Measurements from ENCODE around the gene FGF19. TPM values are rescaled to one million over a fixed set of nuclear protein-coding genes. Genes with fewer than 3 reads are reported as not detected.
"Not testable (repeated sequence)": the region's sequence is repeated elsewhere in the genome, so short reads cannot be mapped to it uniquely, and the experiment has no call there.

FGF19 gene
- polyA plus RNA-seq, 1 experiment = not detected

DNA sequence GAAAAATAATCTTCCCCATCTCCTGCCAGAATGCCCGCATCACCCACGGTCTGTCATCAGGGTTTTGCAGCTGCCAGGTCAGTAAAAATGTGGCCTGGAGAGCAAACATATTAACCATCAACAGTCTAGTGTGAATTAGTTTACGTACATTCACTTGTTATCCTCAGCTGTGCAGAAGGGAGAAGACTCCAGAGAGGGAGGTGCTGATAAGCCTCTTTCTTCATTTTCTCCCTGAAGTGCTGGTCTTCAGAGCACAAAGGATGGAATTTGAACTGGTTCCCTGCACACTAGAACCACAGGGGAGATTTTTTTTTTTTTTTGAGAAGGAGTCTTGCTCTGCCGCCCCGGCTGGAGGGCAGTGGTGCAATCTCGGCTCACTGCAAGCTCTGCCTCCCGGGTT is 8.2 kb downstream of the FGF19 start:
- no peak for DNase-seq (ENCODE audit: low read depth)
- POLR2A ChIA-PET = interaction anchor here (0.7 kb wide), 1 partner anchor 12 kb away, joined by 5 read pairs; no protein-coding TSS in a partner anchor

GRCh38 chr11:69694781-69695180 is 9.0 kb downstream of the FGF19 start:
- TF ChIP-seq, protein P1, sequence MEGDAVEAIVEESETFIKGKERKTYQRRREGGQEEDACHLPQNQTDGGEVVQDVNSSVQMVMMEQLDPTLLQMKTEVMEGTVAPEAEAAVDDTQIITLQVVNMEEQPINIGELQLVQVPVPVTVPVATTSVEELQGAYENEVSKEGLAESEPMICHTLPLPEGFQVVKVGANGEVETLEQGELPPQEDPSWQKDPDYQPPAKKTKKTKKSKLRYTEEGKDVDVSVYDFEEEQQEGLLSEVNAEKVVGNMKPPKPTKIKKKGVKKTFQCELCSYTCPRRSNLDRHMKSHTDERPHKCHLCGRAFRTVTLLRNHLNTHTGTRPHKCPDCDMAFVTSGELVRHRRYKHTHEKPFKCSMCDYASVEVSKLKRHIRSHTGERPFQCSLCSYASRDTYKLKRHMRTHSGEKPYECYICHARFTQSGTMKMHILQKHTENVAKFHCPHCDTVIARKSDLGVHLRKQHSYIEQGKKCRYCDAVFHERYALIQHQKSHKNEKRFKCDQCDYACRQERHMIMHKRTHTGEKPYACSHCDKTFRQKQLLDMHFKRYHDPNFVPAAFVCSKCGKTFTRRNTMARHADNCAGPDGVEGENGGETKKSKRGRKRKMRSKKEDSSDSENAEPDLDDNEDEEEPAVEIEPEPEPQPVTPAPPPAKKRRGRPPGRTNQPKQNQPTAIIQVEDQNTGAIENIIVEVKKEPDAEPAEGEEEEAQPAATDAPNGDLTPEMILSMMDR (IDR thresholded peaks at IDR 0.05; ENCODE audit: insufficient read depth, low read depth, low read length) = no peak
- CTCF ChIA-PET = no interaction called here
- no peak for DNase-seq (ENCODE audit: low read depth)
- POLR2A ChIA-PET = no interaction called here
- Histone ChIP-seq H3K36me3 (ENCODE audit: control insufficient read depth, insufficient read depth, low read length) (no peaks in the 10 kb centered on the region), H3K27me3 (ENCODE audit: control insufficient read depth, insufficient read depth, low read length) (peaks cover 18% of the 10 kb centered on the region), H3K4me3 (ENCODE audit: low read depth, low read length) (no peak overlapping the region)

More for the DNA sequence above, 8.2 kb downstream of the FGF19 start:
- CTCF ChIA-PET = no interaction called here
- no peaks in the 10 kb centered on the region for H3K36me3 ChIP-seq (ENCODE audit: control insufficient read depth, insufficient read depth, low read length)
- no peak overlapping the region for H3K4me3 ChIP-seq (ENCODE audit: low read depth, low read length)
- TF ChIP-seq, protein P1 (IDR thresholded peaks at IDR 0.05; ENCODE audit: insufficient read depth, low read depth, low read length) = no peak
- peaks cover 17% of the 10 kb centered on the region for H3K27me3 ChIP-seq (ENCODE audit: control insufficient read depth, insufficient read depth, low read length)

GRCh38 chr11:69692422-69692821 is 11.4 kb downstream of the FGF19 start:
- Histone ChIP-seq H3K36me3 (ENCODE audit: control insufficient read depth, insufficient read depth, low read length) (no peaks in the 10 kb centered on the region), H3K4me3 (ENCODE audit: low read depth, low read length) (no peak overlapping the region), H3K27me3 (ENCODE audit: control insufficient read depth, insufficient read depth, low read length) (peaks cover 16% of the 10 kb centered on the region; the same call in 1 of the 2 replicates)
- TF ChIP-seq, protein P1 (IDR thresholded peaks at IDR 0.05; ENCODE audit: insufficient read depth, low read depth, low read length) = no peak
- POLR2A ChIA-PET = no interaction called here
- DNase-seq (ENCODE audit: low read depth) = no peak
- CTCF ChIA-PET = interaction anchor here (0.7 kb wide), 1 partner anchor 504 kb away, joined by 3 read pairs; no protein-coding TSS in a partner anchor

DNA sequence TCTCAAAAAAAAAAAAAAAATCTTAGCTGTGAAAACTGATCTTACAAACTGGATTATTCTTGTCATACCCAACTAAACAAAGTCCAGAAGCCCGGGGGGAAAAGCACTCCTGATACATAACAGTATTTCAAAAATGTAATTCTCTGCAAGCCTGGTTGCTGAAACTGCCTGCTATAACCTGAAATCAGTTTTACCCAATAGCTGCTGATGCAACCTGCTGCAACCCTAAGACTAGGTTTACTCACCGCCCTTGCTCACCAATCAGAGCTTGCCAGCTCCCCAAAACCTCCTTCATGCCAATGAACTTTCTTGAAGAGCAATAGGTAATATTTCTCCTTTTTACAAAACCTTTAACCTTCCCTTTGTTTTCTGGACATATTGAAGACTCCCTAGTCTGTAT is 12.4 kb downstream of the FGF19 start:
- CTCF ChIA-PET = interaction anchor here (0.6 to 1.5 kb wide), 4 partner anchors 110 to 504 kb away, joined by 3 to 6 read pairs (median 4); no protein-coding TSS in a partner anchor
- no peak for DNase-seq (ENCODE audit: low read depth)
- no peak overlapping the region for H3K4me3 ChIP-seq (ENCODE audit: low read depth, low read length)
- TF ChIP-seq, protein P1 (IDR thresholded peaks at IDR 0.05; ENCODE audit: insufficient read depth, low read depth, low read length) = no peak
- H3K27me3 ChIP-seq (ENCODE audit: control insufficient read depth, insufficient read depth, low read length) = peaks cover 9% of the 10 kb centered on the region; the same call in 1 of the 2 replicates
- POLR2A ChIA-PET = no interaction called here
- H3K36me3 ChIP-seq (ENCODE audit: control insufficient read depth, insufficient read depth, low read length) = no peaks in the 10 kb centered on the region

DNA sequence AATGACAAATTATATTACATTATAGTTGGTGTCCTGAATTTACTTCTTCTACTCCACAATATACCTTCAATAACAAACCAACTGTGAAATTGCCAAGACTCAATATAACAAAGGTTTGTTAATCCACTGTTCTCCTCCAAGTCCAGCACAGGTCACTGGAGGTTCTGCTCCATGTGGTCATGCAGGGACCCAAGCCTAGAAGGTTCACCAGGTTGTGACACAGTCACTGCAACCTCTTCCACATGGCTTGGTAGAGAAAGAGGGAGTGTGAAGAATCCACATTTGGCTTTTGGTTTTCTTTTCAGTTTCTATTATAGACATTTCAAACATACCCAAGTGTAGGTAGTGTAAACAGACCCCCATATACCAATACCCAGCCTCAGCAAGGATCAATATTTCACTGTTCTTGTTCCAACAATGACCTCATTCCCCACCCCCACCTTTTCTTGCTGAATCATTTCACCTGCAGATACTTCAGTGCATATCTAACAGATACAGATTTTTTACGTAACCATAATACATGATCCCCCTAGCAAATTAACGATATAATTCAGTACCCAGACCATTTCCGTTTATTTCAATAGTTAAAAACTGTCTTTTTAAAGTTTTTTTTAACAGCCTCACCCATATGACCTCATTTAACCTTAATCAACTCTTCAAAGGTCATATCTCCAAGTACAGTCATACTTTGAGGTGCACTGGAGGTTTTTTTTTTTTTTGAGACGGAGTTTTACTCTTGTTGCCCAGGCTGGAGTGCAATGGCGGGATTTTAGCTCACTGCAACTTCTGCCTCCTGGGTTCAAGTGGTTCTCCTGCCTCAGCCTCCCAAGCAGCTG is 14.1 kb downstream of the FGF19 start:
- POLR2A ChIA-PET = no interaction called here

DNA sequence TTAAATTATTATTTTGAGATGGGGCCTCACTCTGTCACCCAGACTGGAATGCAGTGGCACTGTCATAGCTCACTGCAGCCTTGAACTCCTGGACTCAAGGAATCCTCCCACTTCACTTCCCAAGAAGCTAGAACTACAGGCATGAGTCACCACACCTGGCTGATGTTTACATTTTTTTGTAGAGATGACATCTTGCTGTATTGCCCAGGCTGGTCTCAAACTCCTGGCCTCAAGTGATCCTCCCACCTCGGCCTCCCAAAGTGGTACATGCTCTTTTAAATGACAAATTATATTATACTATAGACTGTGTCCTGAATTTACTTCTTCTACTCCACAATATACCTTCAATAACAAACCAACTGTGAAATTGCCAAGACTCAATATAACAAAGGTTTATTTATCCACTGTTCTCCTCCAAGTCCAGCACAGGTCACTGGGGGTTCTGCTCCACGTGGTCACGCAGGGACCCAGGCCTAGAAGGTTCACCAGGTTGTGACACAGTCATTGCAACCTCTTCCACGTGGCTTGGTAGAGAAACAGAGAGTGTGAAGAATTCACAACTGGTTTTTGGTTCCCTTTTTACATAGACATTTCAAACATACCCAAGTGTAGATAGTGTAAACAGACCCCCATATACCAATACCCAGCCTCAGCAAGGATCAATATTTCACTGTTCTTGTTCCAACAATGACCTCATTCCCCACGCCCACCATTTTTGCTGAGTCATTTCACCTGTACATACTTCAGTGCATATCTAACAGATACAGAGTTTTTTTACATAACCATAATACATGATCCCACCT is 15.7 kb downstream of the FGF19 start:
- H3K36me3 ChIP-seq (ENCODE audit: control insufficient read depth, insufficient read depth, low read length); DNase-seq (ENCODE audit: low read depth); POLR2A ChIA-PET; H3K27me3 ChIP-seq (ENCODE audit: control insufficient read depth, insufficient read depth, low read length); H3K4me3 ChIP-seq (ENCODE audit: low read depth, low read length): not testable (repeated sequence)
- CTCF ChIA-PET = interaction anchor here (4.7 kb wide), 1 partner anchor 201 kb away, joined by 29 read pairs; no protein-coding TSS in a partner anchor

More for the DNA sequence above, 14.1 kb downstream of the FGF19 start:
- TF ChIP-seq, protein P1 (IDR thresholded peaks at IDR 0.05; ENCODE audit: insufficient read depth, low read depth, low read length) = no peak
- no peak for DNase-seq (ENCODE audit: low read depth)
- CTCF ChIA-PET = no interaction called here
- peaks cover 6% of the 10 kb centered on the region; the same call in 1 of the 2 replicates for H3K27me3 ChIP-seq (ENCODE audit: control insufficient read depth, insufficient read depth, low read length)
- no peaks in the 10 kb centered on the region for H3K36me3 ChIP-seq (ENCODE audit: control insufficient read depth, insufficient read depth, low read length)
- no peak overlapping the region for H3K4me3 ChIP-seq (ENCODE audit: low read depth, low read length)
